Adipocyte (in vitro differentiated cells): ENCODE data around the gene ORAI2.

Experiments
- DNase-seq: peaks from one replicate; pipeline ENCODE4 v3.0.0-alpha.2; 2015; ENCODE audit warnings: low read depth
- H3K27me3 ChIP-seq: replicated peaks from 2 replicates; pipeline ENCODE4 v1.7.0; 2013; ENCODE audit warnings: mild to moderate bottlenecking, low read length, moderate library complexity; ENCODE audit not compliant: control insufficient read depth, insufficient read depth
- H3K36me3 ChIP-seq: 2 replicates; pipeline ENCODE4 v1.7.0; 2013; ENCODE audit warnings: low read length, mild to moderate bottlenecking, moderate library complexity; ENCODE audit not compliant: control insufficient read depth, insufficient read depth, severe bottlenecking
- H3K4me1 ChIP-seq: 2 replicates; pipeline ENCODE4 v1.7.0; 2013; ENCODE audit warnings: mild to moderate bottlenecking, low read length, moderate library complexity; ENCODE audit not compliant: control insufficient read depth, insufficient read depth
- H3K4me3 ChIP-seq: 2 replicates; pipeline ENCODE4 v1.7.0; 2013; ENCODE audit warnings: mild to moderate bottlenecking, low read length, moderate library complexity
- H3K9ac ChIP-seq: 2 replicates; pipeline ENCODE4 v1.7.0; 2013; ENCODE audit warnings: mild to moderate bottlenecking, low read length, moderate library complexity
- H3K9me3 ChIP-seq: 2 replicates; pipeline ENCODE4 v1.7.0; 2013; ENCODE audit warnings: mild to moderate bottlenecking, low read length, moderate library complexity; ENCODE audit not compliant: control insufficient read depth

Gene ORAI2

DNA sequence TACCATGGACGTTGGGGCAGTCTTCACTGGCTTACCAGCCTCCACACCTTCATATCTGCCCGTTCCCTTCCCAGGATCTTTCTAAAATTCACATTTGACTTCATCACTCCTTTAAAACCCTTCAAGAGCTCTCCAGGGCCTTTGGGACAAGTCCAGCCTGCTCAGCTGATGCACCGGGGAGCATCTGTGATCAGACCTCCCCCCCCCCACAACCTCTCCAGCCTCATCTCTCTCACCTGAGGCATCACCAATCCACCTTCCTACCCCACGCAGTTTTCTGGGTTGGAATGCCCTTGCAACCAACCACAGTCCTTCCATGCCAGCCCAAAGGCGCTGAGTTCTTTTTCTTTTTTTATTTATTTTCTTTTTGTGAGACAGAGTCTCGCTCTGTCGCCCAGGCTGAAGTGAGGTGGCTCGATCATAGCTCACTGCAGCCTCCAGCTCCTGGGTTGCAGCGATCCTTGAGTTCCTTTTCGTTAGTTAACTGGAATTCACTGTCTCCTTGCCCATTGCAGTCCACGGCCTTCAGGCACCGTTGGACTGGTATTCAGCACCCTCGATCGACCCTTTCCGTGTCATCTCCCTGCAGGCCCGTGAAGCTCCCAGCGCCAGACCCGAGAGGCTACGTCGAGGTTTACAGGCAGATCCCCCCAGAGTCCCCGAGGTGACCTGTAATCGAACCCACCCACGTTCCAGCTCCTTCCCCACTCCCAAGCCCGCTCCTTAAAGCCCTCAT lies 30.6 kb downstream of the ORAI2 start:
- no peaks in the 10 kb centered on the region for H3K27me3 ChIP-seq
- H3K9ac ChIP-seq, result peak overlapping the region; percentile 100
- H3K4me3 ChIP-seq, result peak overlapping the region; percentile 100
- peak; percentile 41 for DNase-seq
- peaks cover 5% of the 10 kb centered on the region for H3K36me3 ChIP-seq
- H3K4me1 ChIP-seq, result peaks cover 16% of the 10 kb centered on the region
- no peaks in the 10 kb centered on the region for H3K9me3 ChIP-seq

- H3K4me3 ChIP-seq, result peak within 1 kb of the TSS; percentile 100
Observed at GRCh38 chr7:102464577-102465280, 31.4 kb downstream of the ORAI2 start, which contains the start of the genes ALKBH4 and LRWD1. Gene ALKBH4 (minus strand): TSS chr7:102464863. CDS start chr7:102464836, 27 bp downstream. Gene LRWD1 (plus strand): TSS chr7:102464984. CDS start chr7:102465081, 97 bp downstream.

GRCh38 chr7:102466097-102466496 lies 32.7 kb downstream of the ORAI2 start:
- DNase-seq, result no peak
- no peaks in the 10 kb centered on the region for H3K27me3 ChIP-seq
- H3K9ac ChIP-seq, result peak overlapping the region; percentile 100
- peak overlapping the region; percentile 100 for H3K4me3 ChIP-seq
- no peaks in the 10 kb centered on the region for H3K9me3 ChIP-seq
- H3K36me3 ChIP-seq, result no peaks in the 10 kb centered on the region
- H3K4me1 ChIP-seq, result peaks cover 16% of the 10 kb centered on the region

More at GRCh38 chr7:102464577-102465280, 31.4 kb downstream of the ORAI2 start, which contains the start of the genes ALKBH4 and LRWD1:
- Histone ChIP-seq H3K9me3 (no peaks in the 10 kb centered on the region), H3K9ac (peak within 1 kb of the TSS; percentile 100), H3K4me1 (peaks cover 16% of the 10 kb centered on the region), H3K36me3 (no peaks in the 10 kb centered on the region), H3K27me3 (no peaks in the 10 kb centered on the region)
- peak; percentile 97 for DNase-seq

GRCh38 chr7:102467581-102468477 lies 34.5 kb downstream of the ORAI2 start:
- Histone ChIP-seq H3K9ac (no peak overlapping the region), H3K36me3 (no peaks in the 10 kb centered on the region), H3K9me3 (no peaks in the 10 kb centered on the region), H3K4me1 (peaks cover 16% of the 10 kb centered on the region), H3K4me3 (no peak overlapping the region), H3K27me3 (no peaks in the 10 kb centered on the region)
- no peak for DNase-seq

- no peak for DNase-seq
- Histone ChIP-seq H3K36me3 (peaks cover 9% of the 10 kb centered on the region), H3K9ac (no peak overlapping the region)
Observed at GRCh38 chr7:102468478-102469350, 35.3 kb downstream of the ORAI2 start.

GRCh38 chr7:102469351-102469971 lies 36.1 kb downstream of the ORAI2 start:
- H3K36me3 ChIP-seq, result peaks cover 9% of the 10 kb centered on the region
- no peaks in the 10 kb centered on the region for H3K9me3 ChIP-seq
- no peak overlapping the region for H3K9ac ChIP-seq
- H3K4me1 ChIP-seq, result peaks cover 6% of the 10 kb centered on the region
- no peak for DNase-seq
- H3K4me3 ChIP-seq, result no peak overlapping the region
- no peaks in the 10 kb centered on the region for H3K27me3 ChIP-seq

More at GRCh38 chr7:102468478-102469350, 35.3 kb downstream of the ORAI2 start:
- Histone ChIP-seq H3K4me3 (no peak overlapping the region), H3K27me3 (no peaks in the 10 kb centered on the region), H3K4me1 (peaks cover 13% of the 10 kb centered on the region), H3K9me3 (no peaks in the 10 kb centered on the region)

- Histone ChIP-seq H3K36me3 (peaks cover 9% of the 10 kb centered on the region), H3K4me3 (no peak overlapping the region), H3K9me3 (no peaks in the 10 kb centered on the region), H3K27me3 (no peaks in the 10 kb centered on the region), H3K4me1 (peaks cover 6% of the 10 kb centered on the region), H3K9ac (no peak overlapping the region)
- DNase-seq, result no peak
Observed at GRCh38 chr7:102469972-102470825, 36.8 kb downstream of the ORAI2 start.

- Histone ChIP-seq H3K4me1 (no peaks in the 10 kb centered on the region), H3K9ac (no peak overlapping the region), H3K36me3 (peaks cover 9% of the 10 kb centered on the region), H3K27me3 (no peaks in the 10 kb centered on the region), H3K9me3 (no peaks in the 10 kb centered on the region), H3K4me3 (no peak overlapping the region)
- DNase-seq, result no peak
Observed at GRCh38 chr7:102471791-102472125, 38.4 kb downstream of the ORAI2 start.

DNA sequence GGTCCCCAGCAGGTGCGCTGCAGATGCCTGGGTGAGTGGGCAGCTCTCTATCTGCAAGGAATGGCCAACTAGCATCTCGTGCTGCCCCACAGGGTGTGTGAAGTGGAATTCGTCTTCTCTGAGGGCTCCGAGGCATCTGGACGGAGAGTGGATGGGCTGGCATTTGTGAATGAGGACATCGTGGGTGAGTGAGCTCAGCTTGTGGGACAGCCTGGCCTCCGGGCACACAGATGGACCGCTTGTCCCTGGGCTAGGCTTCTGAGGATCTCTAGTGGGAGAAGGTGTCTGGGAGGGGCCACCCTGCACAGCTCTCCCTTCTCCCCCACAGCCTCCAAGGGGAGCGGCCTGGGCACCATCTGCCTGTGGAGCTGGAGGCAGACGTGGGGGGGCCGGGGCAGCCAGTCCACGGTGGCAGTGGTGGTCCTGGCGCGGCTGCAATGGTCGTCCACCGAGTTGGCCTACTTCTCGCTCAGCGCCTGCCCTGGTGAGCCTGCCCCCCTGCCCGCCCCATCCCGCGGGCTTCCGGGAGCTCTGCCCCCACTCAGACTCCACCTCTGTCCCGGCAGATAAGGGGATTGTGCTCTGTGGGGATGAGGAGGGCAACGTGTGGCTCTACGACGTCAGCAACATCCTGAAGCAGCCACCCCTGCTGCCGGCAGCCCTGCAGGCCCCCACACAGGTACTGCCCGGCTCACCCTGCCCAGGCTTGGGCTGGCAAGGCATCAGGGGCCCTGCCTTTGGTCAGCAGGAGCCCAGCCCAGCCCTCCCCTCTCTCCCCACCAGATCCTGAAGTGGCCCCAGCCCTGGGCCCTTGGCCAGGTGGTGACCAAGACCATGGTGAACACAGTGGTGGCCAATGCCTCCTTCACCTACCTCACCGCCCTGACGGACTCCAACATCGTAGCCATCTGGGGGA lies 39.0 kb downstream of the ORAI2 start:
- H3K4me1 ChIP-seq, result no peaks in the 10 kb centered on the region

More for the DNA sequence above, 39.0 kb downstream of the ORAI2 start:
- H3K36me3 ChIP-seq, result peaks cover 9% of the 10 kb centered on the region
- no peaks in the 10 kb centered on the region for H3K9me3 ChIP-seq
- DNase-seq, result no peak
- no peaks in the 10 kb centered on the region for H3K27me3 ChIP-seq
- H3K4me3 ChIP-seq, result no peak overlapping the region
- no peak overlapping the region for H3K9ac ChIP-seq
